HEK293 (cell line): Measurements from ENCODE around the gene TTC9.

Experiments
- CTCF ChIA-PET: fragments of 350-600 bp; formaldehyde crosslinking; extraction: SDS; loops from one replicate; lab custom pipeline; 2021; ENCODE audit warnings: antibody characterized with exemption; lab: Yijun Ruan, JAX
- POLR2A ChIA-PET: fragments of 300-600 bp; formaldehyde crosslinking; extraction: SDS; loops from one replicate; lab custom pipeline; 2020; ENCODE audit warnings: antibody characterized with exemption, inconsistent platforms; lab: Yijun Ruan, JAX
- H3K27ac ChIP-seq: fragments of 200-500 bp; sonication (Bioruptor generic); 2 replicates; pipeline ENCODE4 v1.5.1; 2014; ENCODE audit warnings: low read depth, low read length, control low read depth, inconsistent platforms; ENCODE audit errors: extremely low read depth
- H3K36me3 ChIP-seq, 2 experiments: fragments of 200-500 bp in 1 of 2; sonication (Bioruptor generic) in 1 of 2; 1 replicate in 1 of 2; 2 replicates in 1 of 2; pipeline ENCODE4 v1.5.1; 2014 to 2017; ENCODE audit warnings: inconsistent platforms in 2 of 2, low read length in 2 of 2; ENCODE audit not compliant: control insufficient read depth in 2 of 2, insufficient read depth in 1 of 2
- H3K4me1 ChIP-seq: fragments of 200-500 bp; sonication (Bioruptor generic); 2 replicates; pipeline ENCODE4 v1.5.1; 2014; ENCODE audit warnings: mild to moderate bottlenecking, low read length, inconsistent platforms; ENCODE audit not compliant: control insufficient read depth, insufficient read depth
- H3K4me3 ChIP-seq: 2 replicates; pipeline ENCODE4 v1.5.1; 2011; ENCODE audit warnings: low read depth, mild to moderate bottlenecking, control low read depth, low read length, moderate library complexity
- H3K9me3 ChIP-seq: fragments of 200-500 bp; sonication (Bioruptor generic); 2 replicates; pipeline ENCODE4 v1.5.1; 2014; ENCODE audit warnings: low read depth, low read length, inconsistent platforms; ENCODE audit not compliant: control insufficient read depth, insufficient read depth
- BCL11B ChIP-seq: fragments of 450-650 bp; formaldehyde crosslinking; IDR thresholded peaks from 2 replicates; pipeline ENCODE4 v1.5.1; 2016; ENCODE audit warnings: low read depth, missing biosample characterization, missing genetic modification characterization
- HOXC10 ChIP-seq: sonication (generic); formaldehyde crosslinking; IDR thresholded peaks from 2 replicates; pipeline ENCODE4 v1.8.1; 2023; ENCODE audit warnings: mild to moderate bottlenecking, missing genetic modification reagents
- KLF10 ChIP-seq: fragments of 450-650 bp; IDR thresholded peaks from 2 replicates; pipeline ENCODE4 v1.5.1; 2018; ENCODE audit warnings: missing biosample characterization, mild to moderate bottlenecking, missing genetic modification characterization
- KLF7 ChIP-seq: fragments of 450-650 bp; formaldehyde crosslinking; IDR thresholded peaks from 2 replicates; pipeline ENCODE4 v1.5.1; 2016; ENCODE audit warnings: missing biosample characterization, missing genetic modification characterization, borderline replicate concordance
- MEIS1 ChIP-seq: sonication (generic); formaldehyde crosslinking; IDR thresholded peaks from 2 replicates; pipeline ENCODE4 v1.8.1; 2022; ENCODE audit warnings: missing genetic modification reagents, mild to moderate bottlenecking, borderline replicate concordance
- PRDM4 ChIP-seq: fragments of 450-650 bp; formaldehyde crosslinking; IDR thresholded peaks from 2 replicates; pipeline ENCODE4 v1.5.1; 2017; ENCODE audit warnings: missing biosample characterization, missing genetic modification characterization
- REPIN1 ChIP-seq: fragments of 450-650 bp; formaldehyde crosslinking; IDR thresholded peaks from 2 replicates; pipeline ENCODE4 v1.5.1; 2017; ENCODE audit warnings: missing biosample characterization, missing genetic modification characterization, low read depth
- ZBTB20 ChIP-seq: fragments of 450-650 bp; formaldehyde crosslinking; IDR thresholded peaks from 2 replicates; pipeline ENCODE4 v1.5.1; 2016; ENCODE audit warnings: missing biosample characterization, missing genetic modification characterization
- ZEB2 ChIP-seq: fragments of 450-650 bp; formaldehyde crosslinking; IDR thresholded peaks from 2 replicates; pipeline ENCODE4 v1.5.1; 2016; ENCODE audit warnings: missing biosample characterization, missing genetic modification characterization
- ZFP37 ChIP-seq: fragments of 450-650 bp; formaldehyde crosslinking; IDR thresholded peaks from 2 replicates; pipeline ENCODE4 v1.5.1; 2016; ENCODE audit warnings: missing biosample characterization, missing genetic modification characterization
- ZNF121 ChIP-seq: fragments of 450-650 bp; formaldehyde crosslinking; IDR thresholded peaks from 2 replicates; pipeline ENCODE4 v1.5.1; 2016; ENCODE audit warnings: missing biosample characterization, missing genetic modification characterization
- ZNF146 ChIP-seq: fragments of 450-650 bp; formaldehyde crosslinking; IDR thresholded peaks from 2 replicates; pipeline ENCODE4 v1.5.1; 2016; ENCODE audit warnings: missing biosample characterization, missing genetic modification characterization
- ZNF16 ChIP-seq: fragments of 450-650 bp; formaldehyde crosslinking; IDR thresholded peaks from 2 replicates; pipeline ENCODE4 v1.5.1; 2016; ENCODE audit warnings: low read depth, missing biosample characterization, missing genetic modification characterization
- ZNF19 ChIP-seq: fragments of 450-650 bp; formaldehyde crosslinking; IDR thresholded peaks from 2 replicates; pipeline ENCODE4; 2016; ENCODE audit warnings: missing biosample characterization, missing genetic modification characterization, low read depth
- ZNF202 ChIP-seq: fragments of 450-650 bp; formaldehyde crosslinking; IDR thresholded peaks from 2 replicates; pipeline ENCODE4 v1.5.1; 2016; ENCODE audit warnings: missing biosample characterization, missing genetic modification characterization, borderline replicate concordance
- ZNF366 ChIP-seq: fragments of 450-650 bp; formaldehyde crosslinking; conservative IDR thresholded peaks from 2 replicates; pipeline ENCODE4 v1.5.1; 2016; ENCODE audit warnings: missing biosample characterization, missing genetic modification characterization
- ZNF404 ChIP-seq: fragments of 450-650 bp; formaldehyde crosslinking; IDR thresholded peaks from 2 replicates; pipeline ENCODE4 v1.5.1; 2017; ENCODE audit warnings: missing biosample characterization, missing genetic modification characterization
- ZNF449 ChIP-seq: fragments of 450-650 bp; formaldehyde crosslinking; IDR thresholded peaks from 2 replicates; pipeline ENCODE4 v1.5.1; 2017; ENCODE audit warnings: missing biosample characterization, mild to moderate bottlenecking, missing genetic modification characterization, moderate library complexity
- ZNF610 ChIP-seq: fragments of 450-650 bp; formaldehyde crosslinking; IDR thresholded peaks from 2 replicates; pipeline ENCODE4 v1.5.1; 2016; ENCODE audit warnings: missing biosample characterization, missing genetic modification characterization, borderline replicate concordance
- ZNF629 ChIP-seq: fragments of 450-650 bp; formaldehyde crosslinking; IDR thresholded peaks from 2 replicates; pipeline ENCODE4 v1.5.1; 2017; ENCODE audit warnings: missing biosample characterization, missing genetic modification characterization
- ZNF701 ChIP-seq: fragments of 450-650 bp; formaldehyde crosslinking; IDR thresholded peaks from 2 replicates; pipeline ENCODE4 v1.5.1; 2016; ENCODE audit warnings: missing biosample characterization, missing genetic modification characterization
- ZNF76 ChIP-seq: fragments of 450-650 bp; formaldehyde crosslinking; IDR thresholded peaks from 2 replicates; pipeline ENCODE4; 2016; ENCODE audit warnings: low read depth, missing biosample characterization, missing genetic modification characterization, borderline replicate concordance
- ZNF792 ChIP-seq: fragments of 450-650 bp; formaldehyde crosslinking; IDR thresholded peaks from 2 replicates; pipeline ENCODE4 v1.5.1; 2016; ENCODE audit warnings: missing biosample characterization, missing genetic modification characterization
- ZSCAN18 ChIP-seq: fragments of 450-650 bp; formaldehyde crosslinking; IDR thresholded peaks from 2 replicates; pipeline ENCODE4 v1.5.1; 2016; ENCODE audit warnings: missing biosample characterization, missing genetic modification characterization
- ZSCAN23 ChIP-seq: fragments of 450-650 bp; formaldehyde crosslinking; IDR thresholded peaks from 2 replicates; pipeline ENCODE4 v1.5.1; 2016; ENCODE audit warnings: missing biosample characterization, missing genetic modification characterization
- ZSCAN4 ChIP-seq: fragments of 450-650 bp; formaldehyde crosslinking; IDR thresholded peaks from 2 replicates; pipeline ENCODE4 v1.5.1; 2017; ENCODE audit warnings: missing biosample characterization, missing genetic modification characterization
- TF ChIP-seq, protein P1 (sequence below): fragments of 450-650 bp; formaldehyde crosslinking; IDR thresholded peaks from 2 replicates; pipeline ENCODE4 v1.5.0; 2017; ENCODE audit warnings: missing biosample characterization, missing genetic modification characterization, borderline replicate concordance

Gene TTC9

GRCh38 chr14:70611216-70611615 lies 30.5 kb upstream of the TTC9 start (continued):
- no peak for TF ChIP-seq ZNF76 (tag by site-specific recombination)
- TF ChIP-seq, all 188 proteins: peak for 0

GRCh38 chr14:70616646-70617045 lies 25.1 kb upstream of the TTC9 start:
- CTCF ChIA-PET: no interaction called here
- no peak for TF ChIP-seq ZSCAN23 (tag by site-specific recombination)
- TF ChIP-seq MEIS1 (CRISPR knock-in tag): no peak
- TF ChIP-seq KLF10: no peak
- no peak for TF ChIP-seq ZSCAN18 (tag by site-specific recombination)
- no peak for TF ChIP-seq ZNF701 (tag by site-specific recombination)
- no peak for TF ChIP-seq ZNF366 (tag by site-specific recombination)
- no peak for TF ChIP-seq ZNF16
- TF ChIP-seq ZNF404 (tag by site-specific recombination): no peak
- no peak for TF ChIP-seq ZNF121 (tag by site-specific recombination)
- no peak for TF ChIP-seq ZFP37 (tag by site-specific recombination)
- TF ChIP-seq ZNF610 (tag by site-specific recombination): no peak
- TF ChIP-seq REPIN1 (tag by site-specific recombination): no peak
- TF ChIP-seq KLF7 (tag by site-specific recombination): no peak
- POLR2A ChIA-PET: no interaction called here
- H3K27ac ChIP-seq: no peak overlapping the region
- H3K9me3 ChIP-seq: no peaks in the 10 kb centered on the region
- H3K36me3 ChIP-seq: no peaks in the 10 kb centered on the region
- no peak overlapping the region for H3K4me3 ChIP-seq
- no peaks in the 10 kb centered on the region for H3K4me1 ChIP-seq

- no peak overlapping the region for H3K4me3 ChIP-seq
- H3K4me1 ChIP-seq: no peaks in the 10 kb centered on the region
- no peak overlapping the region for H3K27ac ChIP-seq
- ChIA-PET POLR2A (no interaction called here), CTCF (interaction anchor here (2.3 kb wide), 1 partner anchor 97 kb away, joined by 5 read pairs; no protein-coding TSS in a partner anchor)
- no peaks in the 10 kb centered on the region for H3K36me3 ChIP-seq
- H3K9me3 ChIP-seq: peaks cover 2% of the 10 kb centered on the region; the same call in 1 of the 2 replicates
- TF ChIP-seq HOXC10 (CRISPR knock-in tag) (no peak), ZBTB20 (tag by site-specific recombination) (no peak), ZEB2 (no peak), ZNF449 (tag by site-specific recombination) (no peak), ZSCAN4 (tag by site-specific recombination) (no peak), ZNF146 (tag by site-specific recombination) (no peak), ZNF792 (no peak), ZNF629 (tag by site-specific recombination) (no peak), ZNF202 (tag by site-specific recombination) (no peak), ZNF19 (tag by site-specific recombination) (no peak), PRDM4 (tag by site-specific recombination) (no peak), BCL11B (tag by site-specific recombination) (no peak)
- TF ChIP-seq, protein P1, sequence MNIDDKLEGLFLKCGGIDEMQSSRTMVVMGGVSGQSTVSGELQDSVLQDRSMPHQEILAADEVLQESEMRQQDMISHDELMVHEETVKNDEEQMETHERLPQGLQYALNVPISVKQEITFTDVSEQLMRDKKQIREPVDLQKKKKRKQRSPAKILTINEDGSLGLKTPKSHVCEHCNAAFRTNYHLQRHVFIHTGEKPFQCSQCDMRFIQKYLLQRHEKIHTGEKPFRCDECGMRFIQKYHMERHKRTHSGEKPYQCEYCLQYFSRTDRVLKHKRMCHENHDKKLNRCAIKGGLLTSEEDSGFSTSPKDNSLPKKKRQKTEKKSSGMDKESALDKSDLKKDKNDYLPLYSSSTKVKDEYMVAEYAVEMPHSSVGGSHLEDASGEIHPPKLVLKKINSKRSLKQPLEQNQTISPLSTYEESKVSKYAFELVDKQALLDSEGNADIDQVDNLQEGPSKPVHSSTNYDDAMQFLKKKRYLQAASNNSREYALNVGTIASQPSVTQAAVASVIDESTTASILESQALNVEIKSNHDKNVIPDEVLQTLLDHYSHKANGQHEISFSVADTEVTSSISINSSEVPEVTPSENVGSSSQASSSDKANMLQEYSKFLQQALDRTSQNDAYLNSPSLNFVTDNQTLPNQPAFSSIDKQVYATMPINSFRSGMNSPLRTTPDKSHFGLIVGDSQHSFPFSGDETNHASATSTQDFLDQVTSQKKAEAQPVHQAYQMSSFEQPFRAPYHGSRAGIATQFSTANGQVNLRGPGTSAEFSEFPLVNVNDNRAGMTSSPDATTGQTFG (tag by site-specific recombination): no peak
These were observed 23.4 kb upstream of the TTC9 start for GRCh38 chr14:70618314-70618713.
